HEK293T (cell line): ENCODE measurements around the gene UBE2U.

Source experiments
- FOXA1 ChIP-seq: fragments of 450-650 bp; IDR thresholded peaks from 2 replicates; pipeline ENCODE4 v1.6.1; 2016; ENCODE audit warnings: mild to moderate bottlenecking
- HDGF ChIP-seq: fragments of 450-650 bp; IDR thresholded peaks from 2 replicates; pipeline ENCODE4 v1.6.1; 2017; ENCODE audit warnings: antibody characterized with exemption, borderline replicate concordance
- PKNOX1 ChIP-seq: fragments of 450-650 bp; IDR thresholded peaks from 2 replicates; pipeline ENCODE4 v1.6.1; 2016
- SP1 ChIP-seq: fragments of 450-650 bp; IDR thresholded peaks from 2 replicates; pipeline ENCODE4 v1.6.1; 2017
- ZNF384 ChIP-seq: fragments of 450-650 bp; IDR thresholded peaks from 2 replicates; pipeline ENCODE4 v1.6.1; 2016

- TF ChIP-seq SP1, result no peak
- no peak for TF ChIP-seq HDGF
- no peak for TF ChIP-seq FOXA1
- no peak for TF ChIP-seq PKNOX1
- no peak for TF ChIP-seq ZNF384
Measured at GRCh38 chr1:64192290-64192689, 11.1 kb upstream of the UBE2U start.
